Aorta (tissue), 5 donors: Measurements from ENCODE around the gene WDHD1. TPM values are rescaled to one million over a fixed set of nuclear protein-coding genes. Genes with fewer than 3 reads are reported as not detected.
A peak's percentile ranks its signal among the peaks of the same experiment; 100 is the strongest.
"Not testable (repeated sequence)": the region's sequence is repeated elsewhere in the genome, so short reads cannot be mapped to it uniquely, and the experiment has no call there.

Source experiments
- ATAC-seq: fragments of 200-7000 bp; cut with Tn5 transposase; one replicate; pipeline ENCODE4 v1.9.1; 2022; ENCODE audit warnings: moderate library complexity; ENCODE audit not compliant: low FRiP score
- DNase-seq, 2 donors: peaks; one replicate each; pipeline ENCODE4 v3.0.0-alpha.2; 2020
- H3K27ac ChIP-seq, 2 donors: one replicate each; pipeline ENCODE4 v1.5.1; 2013; ENCODE audit warnings: low read length in 2 of 2, mild to moderate bottlenecking in 2 of 2, moderate library complexity in 2 of 2, control low read depth in 1 of 2, inconsistent platforms in 1 of 2, low read depth in 1 of 2
- H3K27me3 ChIP-seq, 2 donors: one replicate each; pipeline ENCODE4 v1.6.1; 2013; ENCODE audit warnings: control low read depth in 1 of 2, low read length in 1 of 2, mild to moderate bottlenecking in 1 of 2, moderate library complexity in 1 of 2; ENCODE audit not compliant: insufficient read depth in 2 of 2, control insufficient read depth in 1 of 2
- H3K36me3 ChIP-seq, 2 donors: one replicate each; pipeline ENCODE4 v1.6.1; 2013; ENCODE audit warnings: control low read depth in 1 of 2, low read length in 1 of 2, mild to moderate bottlenecking in 1 of 2; ENCODE audit not compliant: insufficient read depth in 2 of 2, control insufficient read depth in 1 of 2
- H3K4me1 ChIP-seq, 2 donors: one replicate each; pipeline ENCODE4 v1.6.1; 2013; ENCODE audit warnings: low read length in 2 of 2, control low read depth in 1 of 2, mild to moderate bottlenecking in 1 of 2, moderate library complexity in 1 of 2; ENCODE audit not compliant: insufficient read depth in 2 of 2, control insufficient read depth in 1 of 2
- H3K4me3 ChIP-seq, 2 donors: one replicate each; pipeline ENCODE4 v1.5.1; 2013; ENCODE audit warnings: low read length in 2 of 2, control low read depth in 1 of 2, mild to moderate bottlenecking in 1 of 2
- H3K9me3 ChIP-seq: one replicate; pipeline ENCODE4 v1.6.1; 2013; ENCODE audit warnings: mild to moderate bottlenecking, low read length; ENCODE audit not compliant: control insufficient read depth
- WGBS, 2 donors: extraction: QIAGEN DNeasy Blood & Tissue Kit; methylation state at CpG; one replicate each; pipeline ENCODE4 v1.1.7; 2013; 5-methylcytosine and 5-hydroxymethylcytosine counted together
- intact Hi-C, 2 donors: fragments of 100-400 bp; cut with DNase I; formaldehyde crosslinking; loops; one replicate each; pipeline versions ENCODE4 v1.14.2 to v1.15.0; 2022
- polyA plus RNA-seq, 2 donors: library from polyadenylated mRNA; stranded (reverse); fragments of 200-250 nt; gene quantifications; one replicate each; pipeline ENCODE4 v1.2.3, GENCODE V29; 2013
- total RNA-seq, 2 donors: library from RNA; stranded (reverse); fragmentation: NEBNext Ultra II Directional; extraction: Animal tissue kit (Norgen Biotek cat#: 25700); gene quantifications; one replicate each; pipeline ENCODE4 v1.2.1, GENCODE V29; 2021
- donor health status: healthy with polysubstance abuse.
- donor health status: Bipolar disorder and iron deficiency.
- donor health status: DM: no; HTN: no; CAD: no.
- donor health status: DM: no; HTN: no; CAD: no.
- donor health status: DM: yes; HTN: yes; CAD: no.

WDHD1 gene
- total and polyA plus RNA-seq, 4 donors: 0.25 to 2.6 (median 1.3) TPM

- intact Hi-C loops: no loop called here
- ATAC-seq: no peak
- Histone ChIP-seq H3K4me3 (no peak overlapping the region), H3K4me1 (peaks cover 2% of the 10 kb centered on the region in 2 donors), H3K27ac (no peak overlapping the region), H3K9me3 (no peaks in the 10 kb centered on the region), H3K36me3 (no peaks in the 10 kb centered on the region), H3K27me3 (no peaks in the 10 kb centered on the region)
- no peak for DNase-seq
- WGBS, 2 donors: 49 to 55% methylated on average over 2 of the region's 2 CpGs
Measured at GRCh38 chr14:55031190-55031589, 4.3 kb upstream of the WDHD1 start.

DNA sequence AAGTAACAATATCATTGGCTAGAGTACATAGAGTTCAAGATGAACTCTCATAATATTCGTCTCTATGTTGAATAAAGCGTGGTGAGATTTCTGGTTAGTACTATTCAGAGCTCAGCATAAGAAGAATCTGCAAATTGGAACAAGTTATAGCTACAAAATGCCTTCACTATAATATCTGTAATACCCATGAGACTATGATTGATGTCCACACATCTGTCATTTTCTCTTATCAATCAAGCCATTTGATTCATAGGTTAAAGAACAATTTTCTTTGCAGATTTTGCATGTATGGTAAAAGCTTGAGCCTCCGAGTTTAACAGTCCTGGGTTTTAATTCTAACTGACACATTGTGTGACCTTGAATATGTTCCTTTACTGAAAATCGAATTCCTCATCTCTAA lies 1.6 kb upstream of the WDHD1 start:
- H3K27me3 ChIP-seq: no peaks in the 10 kb centered on the region
- H3K27ac ChIP-seq: no peak overlapping the region
- H3K4me3 ChIP-seq: peak overlapping the region in 1 of 2 donors; percentile 88
- peaks cover 4 to 6% of the 10 kb centered on the region in 2 donors for H3K4me1 ChIP-seq
- no peaks in the 10 kb centered on the region for H3K9me3 ChIP-seq
- intact Hi-C loops: no loop called here
- no peak for DNase-seq
- no peaks in the 10 kb centered on the region for H3K36me3 ChIP-seq
- WGBS, 2 donors: 65 to 72% methylated on average over 4 of the region's 4 CpGs
- no peak for ATAC-seq

DNA sequence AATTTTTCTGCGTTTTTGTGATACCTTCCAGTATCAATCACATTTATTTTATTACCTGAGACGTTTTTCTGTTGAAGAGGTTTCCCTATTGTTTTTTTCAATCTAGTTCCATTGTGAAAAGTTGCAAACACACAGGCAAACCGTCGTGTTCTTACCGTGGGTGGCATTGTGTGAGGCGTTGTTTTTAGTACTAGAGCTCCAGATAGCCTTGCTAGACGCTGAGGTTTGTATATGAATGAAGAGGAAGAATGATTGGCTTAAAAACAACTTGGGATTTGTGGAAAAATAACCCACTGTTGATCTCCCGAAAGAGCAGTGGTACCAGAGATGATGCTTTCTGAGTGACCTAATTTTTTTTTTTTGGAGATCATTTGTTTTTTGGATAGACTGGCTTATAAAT lies 1.2 kb upstream of the WDHD1 start:
- 2 to 4% methylated on average over 8 of the region's 8 CpGs for WGBS, 2 donors
- Histone ChIP-seq H3K27me3 (no peaks in the 10 kb centered on the region), H3K4me3 (peak overlapping the region; percentile 31 to 88), H3K36me3 (no peaks in the 10 kb centered on the region), H3K9me3 (no peaks in the 10 kb centered on the region), H3K27ac (no peak overlapping the region), H3K4me1 (peaks cover 4 to 6% of the 10 kb centered on the region in 2 donors)
- intact Hi-C loops: no loop called here
- ATAC-seq (no peak), DNase-seq (no peak)

DNA sequence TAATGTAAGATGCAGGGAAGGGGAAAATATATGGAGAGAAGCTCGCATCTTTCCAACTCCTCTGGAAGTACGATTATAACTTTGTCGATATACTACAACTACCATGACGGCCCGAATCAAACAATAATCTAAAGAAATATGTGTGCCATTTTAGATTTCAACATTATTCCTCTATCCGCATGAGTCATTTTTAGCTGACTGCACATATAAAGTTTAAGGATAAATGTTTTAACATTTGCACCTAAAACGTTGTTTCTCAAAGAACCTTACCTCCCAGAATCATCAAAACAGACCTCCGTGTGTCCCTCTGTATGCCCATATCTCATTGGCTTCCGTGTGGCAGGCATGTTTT lies 482 bp downstream of the WDHD1 start:
- no peaks in the 10 kb centered on the region for H3K27me3 ChIP-seq
- DNase-seq: no peak
- H3K4me1 ChIP-seq: peaks cover 4 to 6% of the 10 kb centered on the region in 2 donors
- no peaks in the 10 kb centered on the region for H3K9me3 ChIP-seq
- peak overlapping the region; percentile 37 to 42 for H3K4me3 ChIP-seq
- intact Hi-C loops: no loop called here
- WGBS, 2 donors: 0 to 1% methylated on average over 9 of the region's 9 CpGs
- no peak overlapping the region for H3K27ac ChIP-seq
- ATAC-seq: no peak
- no peaks in the 10 kb centered on the region for H3K36me3 ChIP-seq

GRCh38 chr14:55025948-55026347 lies 951 bp downstream of the WDHD1 start:
- Histone ChIP-seq H3K36me3 (no peaks in the 10 kb centered on the region), H3K4me1 (peaks cover 4 to 6% of the 10 kb centered on the region in 2 donors), H3K4me3 (no peak overlapping the region), H3K27ac (no peak overlapping the region), H3K27me3 (no peaks in the 10 kb centered on the region), H3K9me3 (no peaks in the 10 kb centered on the region)
- intact Hi-C loops: no loop called here
- WGBS, 2 donors: 7 to 13% methylated on average over 7 of the region's 7 CpGs
- ATAC-seq (no peak), DNase-seq (no peak)

GRCh38 chr14:55024365-55024764 lies 2.5 kb downstream of the WDHD1 start:
- H3K4me3 ChIP-seq, DNase-seq, H3K9me3 ChIP-seq, H3K36me3 ChIP-seq, ATAC-seq, H3K27ac ChIP-seq, H3K4me1 ChIP-seq, intact Hi-C loops, H3K27me3 ChIP-seq: not testable (repeated sequence)
- 92 to 95% methylated on average over 2 of the region's 5 CpGs for WGBS, 2 donors

DNA sequence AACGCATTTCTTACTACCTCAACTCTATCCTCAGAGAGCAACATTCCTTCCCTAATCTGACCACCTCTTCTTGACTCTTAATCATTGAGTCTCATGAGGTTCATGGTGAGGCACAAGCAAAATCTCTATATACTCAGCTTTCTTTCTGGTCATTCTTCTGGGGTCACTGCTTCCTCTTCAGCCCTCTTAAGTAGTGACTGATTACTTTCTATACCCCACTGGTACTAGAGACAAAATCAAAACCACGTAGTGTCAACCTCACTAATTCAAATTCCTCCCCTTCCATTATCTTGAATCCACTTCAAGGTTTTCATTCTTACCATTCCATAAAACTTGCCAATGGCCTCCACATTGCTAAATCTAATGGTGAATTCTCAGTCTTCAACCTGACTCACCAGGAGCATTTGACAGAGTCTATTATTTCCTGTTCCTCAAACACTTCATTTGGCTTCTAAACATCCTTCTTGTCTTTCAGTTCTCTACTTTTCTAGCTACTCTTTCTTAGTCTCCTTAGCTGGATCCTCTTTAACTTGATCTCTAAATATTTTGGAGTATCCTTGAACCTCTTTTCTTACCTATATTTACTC lies 6.8 kb downstream of the WDHD1 start:
- Histone ChIP-seq H3K27ac (no peak overlapping the region), H3K27me3 (no peaks in the 10 kb centered on the region), H3K4me3 (no peak overlapping the region), H3K4me1 (no peaks in the 10 kb centered on the region), H3K36me3 (no peaks in the 10 kb centered on the region), H3K9me3 (no peaks in the 10 kb centered on the region)
- ATAC-seq (no peak), DNase-seq (no peak)
- 93 to 96% methylated on average over 2 of the region's 2 CpGs for WGBS, 2 donors
- intact Hi-C loops: no loop called here

GRCh38 chr14:55015006-55015405 lies 11.9 kb downstream of the WDHD1 start:
- intact Hi-C loops: no loop called here
- 88 to 95% methylated on average over 2 of the region's 2 CpGs for WGBS, 2 donors

GRCh38 chr14:55005071-55005470 lies 21.8 kb downstream of the WDHD1 start:
- H3K9me3 ChIP-seq: no peaks in the 10 kb centered on the region
- no peaks in the 10 kb centered on the region for H3K27me3 ChIP-seq
- intact Hi-C loops: no loop called here
- no peaks in the 10 kb centered on the region for H3K36me3 ChIP-seq
- no peaks in the 10 kb centered on the region for H3K4me1 ChIP-seq
- ATAC-seq (no peak), DNase-seq (no peak)
- whole genome bisulfite sequencing, 2 donors: 87% methylated on average over 4 of the region's 4 CpGs
- no peak overlapping the region for H3K27ac ChIP-seq
- no peak overlapping the region for H3K4me3 ChIP-seq

More at GRCh38 chr14:55015006-55015405, 11.9 kb downstream of the WDHD1 start:
- no peaks in the 10 kb centered on the region for H3K27me3 ChIP-seq
- no peaks in the 10 kb centered on the region for H3K36me3 ChIP-seq
- H3K4me3 ChIP-seq: no peak overlapping the region
- no peak for DNase-seq
- no peaks in the 10 kb centered on the region for H3K9me3 ChIP-seq
- no peak overlapping the region for H3K27ac ChIP-seq
- no peak for ATAC-seq
- no peaks in the 10 kb centered on the region for H3K4me1 ChIP-seq
